Neural crest cell (in vitro differentiated cells): ENCODE results near the gene ARHGEF19. TPM values are rescaled to one million over a fixed set of nuclear protein-coding genes. Genes with fewer than 3 reads are reported as not detected.
A peak's percentile ranks its signal among the peaks of the same experiment; 100 is the strongest.
"Not testable (repeated sequence)": the region's sequence is repeated elsewhere in the genome, so short reads cannot be mapped to it uniquely, and the experiment has no call there.

Source experiments
- DNase-seq: peaks from one replicate; pipeline ENCODE4 v3.0.0; 2021; ENCODE audit warnings: low read depth, mixed read lengths, low spot score
- H3K27ac Mint-ChIP-seq: one replicate; pipeline ENCODE4 v1.8.0; 2021; ENCODE audit warnings: mild to moderate bottlenecking, mixed read lengths; ENCODE audit not compliant: unreplicated experiment
- H3K27me3 Mint-ChIP-seq: 2 replicates; pipeline ENCODE4 v1.8.0; 2021; ENCODE audit warnings: low read depth, mild to moderate bottlenecking, mixed read lengths
- H3K36me3 Mint-ChIP-seq: 2 replicates; pipeline ENCODE4 v1.8.0; 2021; ENCODE audit warnings: low read depth, mild to moderate bottlenecking, mixed read lengths
- H3K4me1 Mint-ChIP-seq: 2 replicates; pipeline ENCODE4 v1.8.0; 2021; ENCODE audit warnings: mixed read lengths
- H3K4me3 Mint-ChIP-seq: one replicate; pipeline ENCODE4 v1.8.0; 2021; ENCODE audit warnings: mild to moderate bottlenecking, mixed read lengths
- H3K9me3 Mint-ChIP-seq: 2 replicates; pipeline ENCODE4 v1.8.0; 2021; ENCODE audit warnings: mixed read lengths
- CTCF ChIP-seq: fragments of 200-600 bp; sonication (generic); conservative IDR thresholded peaks from 2 replicates; pipeline ENCODE4 v1.5.0; 2021; ENCODE audit warnings: antibody characterized with exemption, mild to moderate bottlenecking
- total RNA-seq: library from RNA; stranded (reverse); gene quantifications from 2 replicates; pipeline ENCODE4 v1.2.1, GENCODE V29; 2021

ARHGEF19 gene
- total RNA-seq, 1 donor from 2014 or later, result 9.0 TPM

- H3K9me3 Mint-ChIP-seq, result no peaks in the 10 kb centered on the region
- H3K27me3 Mint-ChIP-seq, result peaks cover 46% of the 10 kb centered on the region
- H3K4me1 Mint-ChIP-seq, result peaks cover 24% of the 10 kb centered on the region
- no peak overlapping the region for H3K27ac Mint-ChIP-seq
- no peak overlapping the region for H3K4me3 Mint-ChIP-seq
- no peaks in the 10 kb centered on the region for H3K36me3 Mint-ChIP-seq
- no peak for TF ChIP-seq CTCF
- DNase-seq, result no peak
These were observed 18.3 kb upstream of the ARHGEF19 start for GRCh38 chr1:16230744-16231143.

- peaks cover 52% of the 10 kb centered on the region for H3K27me3 Mint-ChIP-seq
- no peaks in the 10 kb centered on the region for H3K9me3 Mint-ChIP-seq
- no peak overlapping the region for H3K4me3 Mint-ChIP-seq
- peaks cover 21% of the 10 kb centered on the region for H3K4me1 Mint-ChIP-seq
- no peak for TF ChIP-seq CTCF
- no peak for DNase-seq
- H3K36me3 Mint-ChIP-seq, result no peaks in the 10 kb centered on the region
- no peak overlapping the region for H3K27ac Mint-ChIP-seq
These were observed 17.7 kb upstream of the ARHGEF19 start for GRCh38 chr1:16229976-16230740.

- H3K36me3 Mint-ChIP-seq, result no peaks in the 10 kb centered on the region
- peaks cover 74% of the 10 kb centered on the region for H3K27me3 Mint-ChIP-seq
- H3K4me3 Mint-ChIP-seq, result peak overlapping the region; percentile 76
- peaks cover 19% of the 10 kb centered on the region for H3K4me1 Mint-ChIP-seq
- no peak for TF ChIP-seq CTCF
- H3K27ac Mint-ChIP-seq, result no peak overlapping the region
- H3K9me3 Mint-ChIP-seq, result no peaks in the 10 kb centered on the region
- peak; percentile 74 for DNase-seq
These were observed 14.2 kb upstream of the ARHGEF19 start for GRCh38 chr1:16226490-16227179.

GRCh38 chr1:16226129-16226489 is 13.7 kb upstream of the ARHGEF19 start:
- peaks cover 80% of the 10 kb centered on the region for H3K27me3 Mint-ChIP-seq
- TF ChIP-seq CTCF, result no peak
- no peaks in the 10 kb centered on the region for H3K36me3 Mint-ChIP-seq
- H3K4me3 Mint-ChIP-seq, result peak overlapping the region; percentile 59
- H3K4me1 Mint-ChIP-seq, result peaks cover 19% of the 10 kb centered on the region
- no peaks in the 10 kb centered on the region for H3K9me3 Mint-ChIP-seq
- H3K27ac Mint-ChIP-seq, result no peak overlapping the region
- no peak for DNase-seq

GRCh38 chr1:16224472-16224871 is 12.0 kb upstream of the ARHGEF19 start:
- peak overlapping the region; percentile 52 for H3K4me3 Mint-ChIP-seq
- DNase-seq, result no peak
- H3K36me3 Mint-ChIP-seq, result no peaks in the 10 kb centered on the region
- H3K4me1 Mint-ChIP-seq, result peaks cover 19% of the 10 kb centered on the region
- H3K27me3 Mint-ChIP-seq, result peaks cover 78% of the 10 kb centered on the region
- TF ChIP-seq CTCF, result no peak
- no peak overlapping the region for H3K27ac Mint-ChIP-seq
- no peaks in the 10 kb centered on the region for H3K9me3 Mint-ChIP-seq

- not testable (repeated sequence) for H3K4me3 Mint-ChIP-seq, H3K9me3 Mint-ChIP-seq, H3K36me3 Mint-ChIP-seq, H3K27ac Mint-ChIP-seq, DNase-seq
- Mint-ChIP-seq H3K27me3 (peaks cover 72% of the 10 kb centered on the region), H3K4me1 (peaks cover 15% of the 10 kb centered on the region)
These were observed 10.3 kb upstream of the ARHGEF19 start for GRCh38 chr1:16222716-16223115.
